Regular cardiac myocyte (primary cell): Measurements from ENCODE around the gene CCNDBP1. TPM values are rescaled to one million over a fixed set of nuclear protein-coding genes. Genes with fewer than 3 reads are reported as not detected.

Source experiments
- total RNA-seq: library from RNA; depleted of rRNA; stranded (reverse); fragments of >200 nt; gene quantifications from 2 replicates; pipeline ENCODE4 v1.2.3, GENCODE V29; 2014

Gene CCNDBP1, protein sequence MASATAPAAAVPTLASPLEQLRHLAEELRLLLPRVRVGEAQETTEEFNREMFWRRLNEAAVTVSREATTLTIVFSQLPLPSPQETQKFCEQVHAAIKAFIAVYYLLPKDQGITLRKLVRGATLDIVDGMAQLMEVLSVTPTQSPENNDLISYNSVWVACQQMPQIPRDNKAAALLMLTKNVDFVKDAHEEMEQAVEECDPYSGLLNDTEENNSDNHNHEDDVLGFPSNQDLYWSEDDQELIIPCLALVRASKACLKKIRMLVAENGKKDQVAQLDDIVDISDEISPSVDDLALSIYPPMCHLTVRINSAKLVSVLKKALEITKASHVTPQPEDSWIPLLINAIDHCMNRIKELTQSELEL
- total RNA-seq: 92.2 and 97.2 TPM in 2 replicates

DNA sequence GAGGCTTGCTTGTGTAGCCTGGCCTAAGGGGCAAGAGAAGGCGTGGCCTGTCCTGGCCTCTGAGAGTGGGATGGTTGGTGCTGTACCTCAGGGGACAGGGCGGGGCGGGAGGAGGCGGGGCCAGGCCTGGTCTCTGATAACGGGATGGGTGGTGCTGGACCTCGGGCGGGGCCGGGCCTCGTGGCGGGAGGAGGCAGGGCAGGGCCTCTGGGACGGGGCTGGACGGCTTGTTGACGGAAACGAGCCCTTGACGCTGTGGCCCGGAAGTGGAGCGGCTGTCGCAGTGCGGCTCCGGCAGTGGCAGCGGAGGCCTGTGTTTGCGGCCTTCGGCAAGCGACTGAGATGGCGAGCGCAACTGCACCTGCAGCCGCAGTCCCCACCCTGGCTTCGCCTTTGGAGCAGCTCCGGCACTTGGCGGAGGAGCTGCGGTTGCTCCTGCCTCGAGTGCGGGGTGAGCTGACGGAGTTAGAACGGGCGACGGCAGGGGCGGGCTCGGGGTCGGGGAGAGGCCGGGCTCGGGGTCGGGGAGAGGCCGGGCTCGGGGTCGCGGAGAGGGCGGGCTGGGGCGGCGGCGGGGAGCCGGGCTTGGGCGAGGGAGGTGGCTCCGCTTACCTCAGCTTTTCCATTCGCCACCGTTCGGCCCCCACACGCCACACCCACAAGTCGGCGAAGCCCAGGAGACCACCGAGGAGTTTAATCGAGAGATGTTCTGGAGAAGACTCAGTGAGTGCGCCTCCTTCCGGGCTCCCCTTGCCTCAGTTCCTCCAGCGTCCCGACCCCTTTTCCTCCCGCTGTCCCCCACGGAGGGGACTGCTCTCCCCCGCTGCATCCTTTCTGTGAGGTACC, at the start of gene CCNDBP1:
Gene CCNDBP1, plus strand, starts transcription at position 247 of the 846 bp plus-strand sequence. Its CDS starts 96 bp downstream, at position 343.

DNA sequence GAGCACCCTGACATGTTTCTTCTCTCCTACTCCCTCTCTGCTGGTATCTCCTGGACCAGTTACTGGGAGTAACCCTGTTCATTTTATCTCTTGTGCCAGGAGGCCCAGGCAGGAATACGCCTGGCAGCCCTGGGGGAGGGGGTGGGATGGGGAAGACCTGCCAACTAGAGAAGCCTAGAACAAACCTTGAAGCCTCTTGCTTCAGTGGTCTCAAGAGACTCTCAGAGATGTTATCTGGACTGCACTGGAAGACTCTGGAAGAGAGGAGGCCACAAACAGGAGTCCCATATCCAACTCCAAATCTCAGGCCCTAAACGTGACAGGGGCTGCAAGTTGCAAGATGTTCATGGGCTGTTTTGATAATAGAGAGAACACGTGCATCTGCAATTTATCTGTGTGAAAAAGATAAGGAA, 35.8 kb downstream of the CCNDBP1 start, which contains the start of gene EPB42:
Gene EPB42, minus strand, starts transcription at position 28 of the 413 bp plus-strand sequence. CDS start 193 bp downstream, outside the sequence.

Other genes with a start within 250 kb of the CCNDBP1 start
- gene UBR1, start 79.4 kb upstream of the CCNDBP1 start, total RNA-seq: 38.3 and 44.0 TPM in 2 replicates
- gene TMEM62, start 51.8 kb upstream of the CCNDBP1 start, total RNA-seq: 12.7 and 18.9 TPM in 2 replicates
- gene EPB42, start 35.6 kb downstream of the CCNDBP1 start, total RNA-seq: not detected in 2 replicates
- gene TGM5, start 81.5 kb downstream of the CCNDBP1 start, total RNA-seq: not detected in 2 replicates
- gene TGM7, start 116.9 kb downstream of the CCNDBP1 start, total RNA-seq: not detected in 2 replicates
- gene LCMT2, start 145.2 kb downstream of the CCNDBP1 start, total RNA-seq: 7.0 and 12.3 TPM in 2 replicates
- gene ZSCAN29, start 185.6 kb downstream of the CCNDBP1 start, total RNA-seq: 15.5 and 17.4 TPM in 2 replicates
- 12.1 and 12.5 TPM in 2 replicates for gene TUBGCP4, start 185.7 kb downstream of the CCNDBP1 start, total RNA-seq